Stimulated activated effector memory CD8-positive, alpha-beta T cell treated with anti-CD3 and anti-CD28 coated beads, Interleukin-12 subunit alpha, Interleukin-12 subunit beta, amount 100 ng/mL, for 72 hours (primary cell): ENCODE measurements around the gene EEF1G.
"Not testable (repeated sequence)": the region's sequence is repeated elsewhere in the genome, so short reads cannot be mapped to it uniquely, and the experiment has no call there.

Experiments
- ATAC-seq: fragments of 150-1000 bp; cut with Tn5 transposase; 2 replicates; pipeline ENCODE4 v1.10.0; 2021
- DNase-seq, 2 donors: peaks; one replicate each; pipeline ENCODE4 v3.0.0; 2021 to 2022; ENCODE audit warnings: low spot score in 2 of 2
- H3K27ac Mint-ChIP-seq: one replicate; pipeline ENCODE4 v1.8.0; 2022; ENCODE audit warnings: mild to moderate bottlenecking, mixed read lengths
- H3K36me3 Mint-ChIP-seq: one replicate; pipeline ENCODE4 v1.8.0; 2022; ENCODE audit warnings: mild to moderate bottlenecking, mixed read lengths
- H3K4me1 Mint-ChIP-seq: one replicate; pipeline ENCODE4 v1.8.0; 2022; ENCODE audit warnings: mixed read lengths
- H3K4me3 Mint-ChIP-seq: one replicate; pipeline ENCODE4 v1.8.0; 2022; ENCODE audit warnings: mild to moderate bottlenecking, mixed read lengths
- H3K9me3 Mint-ChIP-seq: one replicate; pipeline ENCODE4 v1.8.0; 2022; ENCODE audit warnings: mixed read lengths

Gene EEF1G

GRCh38 chr11:62573592-62574362 is at the start of gene EEF1G:
TSS of gene EEF1G (minus strand) at chr11:62573891. CDS start at chr11:62573842, 49 bp downstream.
- H3K36me3 Mint-ChIP-seq = peaks cover 88% of the 10 kb centered on the region
- H3K4me1 Mint-ChIP-seq = peaks cover 60% of the 10 kb centered on the region
- peak; percentile 90 to 98 for DNase-seq
- peak; percentile 95 for ATAC-seq
- peak within 1 kb of the TSS; percentile 99 for H3K27ac Mint-ChIP-seq
- no peaks in the 10 kb centered on the region for H3K9me3 Mint-ChIP-seq
- peak within 1 kb of the TSS; percentile 99 for H3K4me3 Mint-ChIP-seq

- peaks cover 93% of the 10 kb centered on the region for H3K36me3 Mint-ChIP-seq
- peak overlapping the region; percentile 96 for H3K27ac Mint-ChIP-seq
- peaks cover 20% of the 10 kb centered on the region for H3K4me1 Mint-ChIP-seq
- no peak for DNase-seq
- peak overlapping the region; percentile 95 for H3K4me3 Mint-ChIP-seq
- ATAC-seq = no peak
- H3K9me3 Mint-ChIP-seq = no peaks in the 10 kb centered on the region
Measured at GRCh38 chr11:62622476-62623089, 48.9 kb upstream of the EEF1G start.

- Mint-ChIP-seq H3K36me3 (peaks cover 92% of the 10 kb centered on the region), H3K4me3 (peak within 1 kb of the TSS; percentile 95), H3K9me3 (no peaks in the 10 kb centered on the region), H3K4me1 (peaks cover 20% of the 10 kb centered on the region), H3K27ac (peak within 1 kb of the TSS; percentile 96)
- ATAC-seq (peak; percentile 95), DNase-seq (peak; percentile 89 to 99)
Measured at GRCh38 chr11:62621567-62622470, 48.1 kb upstream of the EEF1G start, which contains the start of gene B3GAT3. TSS of gene B3GAT3 (minus strand) at chr11:62621986. CDS start at chr11:62621947, 39 bp downstream.

- DNase-seq (no peak), ATAC-seq (no peak)
- H3K4me1 Mint-ChIP-seq = peaks cover 20% of the 10 kb centered on the region
- no peaks in the 10 kb centered on the region for H3K9me3 Mint-ChIP-seq
- peak overlapping the region; percentile 96 for H3K27ac Mint-ChIP-seq
- H3K36me3 Mint-ChIP-seq = peaks cover 91% of the 10 kb centered on the region
- peak overlapping the region; percentile 95 for H3K4me3 Mint-ChIP-seq
Measured at GRCh38 chr11:62621027-62621566, 47.4 kb upstream of the EEF1G start.

- H3K9me3 Mint-ChIP-seq, DNase-seq, ATAC-seq, H3K4me3 Mint-ChIP-seq: not testable (repeated sequence)
- peaks cover 35% of the 10 kb centered on the region for H3K4me1 Mint-ChIP-seq
- peaks cover 80% of the 10 kb centered on the region for H3K36me3 Mint-ChIP-seq
- H3K27ac Mint-ChIP-seq = peak overlapping the region; percentile 86
Measured at GRCh38 chr11:62616957-62617356, 43.3 kb upstream of the EEF1G start.

GRCh38 chr11:62615521-62615920 is 41.8 kb upstream of the EEF1G start:
- no peak overlapping the region for H3K4me3 Mint-ChIP-seq
- peaks cover 80% of the 10 kb centered on the region for H3K36me3 Mint-ChIP-seq
- peaks cover 39% of the 10 kb centered on the region for H3K4me1 Mint-ChIP-seq
- DNase-seq (no peak), ATAC-seq (no peak)
- H3K27ac Mint-ChIP-seq = peak overlapping the region; percentile 86
- H3K9me3 Mint-ChIP-seq = no peaks in the 10 kb centered on the region

- Mint-ChIP-seq H3K36me3 (peaks cover 77% of the 10 kb centered on the region), H3K4me3 (peak overlapping the region; percentile 52), H3K4me1 (peaks cover 46% of the 10 kb centered on the region), H3K9me3 (no peaks in the 10 kb centered on the region), H3K27ac (peak overlapping the region; percentile 86)
- ATAC-seq (peak; percentile 31), DNase-seq (no peak)
Measured at GRCh38 chr11:62614275-62614674, 40.6 kb upstream of the EEF1G start.

- Mint-ChIP-seq H3K4me1 (peaks cover 54% of the 10 kb centered on the region), H3K27ac (peak overlapping the region; percentile 86), H3K4me3 (peak overlapping the region; percentile 52), H3K36me3 (peaks cover 77% of the 10 kb centered on the region), H3K9me3 (no peaks in the 10 kb centered on the region)
- ATAC-seq (no peak), DNase-seq (no peak)
Measured at GRCh38 chr11:62613291-62613778, 39.6 kb upstream of the EEF1G start.

- ATAC-seq (peak; percentile 81), DNase-seq (peak; percentile 95 to 97)
- peaks cover 77% of the 10 kb centered on the region for H3K36me3 Mint-ChIP-seq
- no peaks in the 10 kb centered on the region for H3K9me3 Mint-ChIP-seq
- peak within 1 kb of the TSS; percentile 95 for H3K4me3 Mint-ChIP-seq
- peaks cover 61% of the 10 kb centered on the region for H3K4me1 Mint-ChIP-seq
- peak within 1 kb of the TSS; percentile 97 for H3K27ac Mint-ChIP-seq
Measured at GRCh38 chr11:62612366-62613290, 38.9 kb upstream of the EEF1G start, which contains the start of the genes EML3 and ROM1. TSS of gene EML3 (minus strand) at chr11:62612775. CDS start at chr11:62612457, 318 bp downstream. TSS of gene ROM1 (plus strand) at chr11:62613257. CDS start at chr11:62613282, 25 bp downstream.

- peaks cover 63% of the 10 kb centered on the region for H3K4me1 Mint-ChIP-seq
- peak overlapping the region; percentile 97 for H3K27ac Mint-ChIP-seq
- ATAC-seq = peak; percentile 59
- DNase-seq = peak; percentile 31 to 74
- H3K4me3 Mint-ChIP-seq = peak overlapping the region; percentile 95
- H3K9me3 Mint-ChIP-seq = no peaks in the 10 kb centered on the region
- H3K36me3 Mint-ChIP-seq = peaks cover 78% of the 10 kb centered on the region
Measured at GRCh38 chr11:62611705-62612365, 38.1 kb upstream of the EEF1G start.

GRCh38 chr11:62610814-62611704 is 37.4 kb upstream of the EEF1G start:
- Mint-ChIP-seq H3K4me3 (peak overlapping the region; percentile 95), H3K4me1 (peaks cover 63% of the 10 kb centered on the region), H3K36me3 (peaks cover 79% of the 10 kb centered on the region), H3K27ac (peak overlapping the region; percentile 97), H3K9me3 (no peaks in the 10 kb centered on the region)
- no peak for DNase-seq
- ATAC-seq = no peak

- H3K27ac Mint-ChIP-seq = peak overlapping the region; percentile 97
- no peaks in the 10 kb centered on the region for H3K9me3 Mint-ChIP-seq
- peaks cover 65% of the 10 kb centered on the region for H3K4me1 Mint-ChIP-seq
- H3K4me3 Mint-ChIP-seq = peak overlapping the region; percentile 95
- DNase-seq (no peak), ATAC-seq (no peak)
- peaks cover 82% of the 10 kb centered on the region for H3K36me3 Mint-ChIP-seq
Measured at GRCh38 chr11:62610403-62610802, 36.7 kb upstream of the EEF1G start.
